Stimulated activated CD8-positive, alpha-beta memory T cell treated with anti-CD3 and anti-CD28 coated beads, Interleukin-12 subunit alpha, Interleukin-12 subunit beta, amount 100 ng/mL, for 24 hours (primary cell): ENCODE results near the gene PNMA6E.
"Not testable (repeated sequence)": the region's sequence is repeated elsewhere in the genome, so short reads cannot be mapped to it uniquely, and the experiment has no call there.

Experiments
- DNase-seq: peaks from one replicate; pipeline ENCODE4 v3.0.0-alpha.2; 2020; ENCODE audit errors: extremely low read depth

The PNMA6E gene

GRCh38 chrX:153408871-153409351 is 7.8 kb upstream of the PNMA6E start:
- DNase-seq = no peak

GRCh38 chrX:153408221-153408721 is 7.1 kb upstream of the PNMA6E start:
- DNase-seq = no peak

- no peak for DNase-seq
Measured at GRCh38 chrX:153407736-153408135, 6.6 kb upstream of the PNMA6E start.

GRCh38 chrX:153406903-153407302 is 5.8 kb upstream of the PNMA6E start:
- no peak for DNase-seq

GRCh38 chrX:153406011-153406410 is 4.9 kb upstream of the PNMA6E start:
- no peak for DNase-seq

GRCh38 chrX:153405426-153405825 is 4.3 kb upstream of the PNMA6E start:
- DNase-seq = no peak

- DNase-seq = not testable (repeated sequence)
Measured at GRCh38 chrX:153404333-153404732, 3.2 kb upstream of the PNMA6E start.

- peak; percentile 5 for DNase-seq
Measured at GRCh38 chrX:153400146-153401132, 711 bp downstream of the PNMA6E start.

GRCh38 chrX:153398275-153398960 is 2.7 kb downstream of the PNMA6E start:
- no peak for DNase-seq

GRCh38 chrX:153397256-153397960 is 3.7 kb downstream of the PNMA6E start:
- DNase-seq = no peak

GRCh38 chrX:153396320-153397195 is 4.6 kb downstream of the PNMA6E start:
- no peak for DNase-seq

GRCh38 chrX:153395613-153396319 is 5.4 kb downstream of the PNMA6E start:
- DNase-seq = no peak

GRCh38 chrX:153394612-153395011 is 6.5 kb downstream of the PNMA6E start:
- DNase-seq = no peak

- no peak for DNase-seq
Measured at GRCh38 chrX:153392642-153393321, 8.4 kb downstream of the PNMA6E start.

- DNase-seq = not testable (repeated sequence)
Measured at GRCh38 chrX:153389460-153389768, 11.7 kb downstream of the PNMA6E start.

- no peak for DNase-seq
Measured at GRCh38 chrX:153388722-153389459, 12.3 kb downstream of the PNMA6E start.

- no peak for DNase-seq
Measured at GRCh38 chrX:153387987-153388721, 13.0 kb downstream of the PNMA6E start.

- DNase-seq = no peak
Measured at GRCh38 chrX:153387345-153387744, 13.8 kb downstream of the PNMA6E start.
